ENCODE results near the gene ARPC1A.
A peak's percentile ranks its signal among the peaks of the same experiment; 100 is the strongest.
"Not testable (repeated sequence)": the region's sequence is repeated elsewhere in the genome, so short reads cannot be mapped to it uniquely, and the experiment has no call there.

The ARPC1A gene

DNA sequence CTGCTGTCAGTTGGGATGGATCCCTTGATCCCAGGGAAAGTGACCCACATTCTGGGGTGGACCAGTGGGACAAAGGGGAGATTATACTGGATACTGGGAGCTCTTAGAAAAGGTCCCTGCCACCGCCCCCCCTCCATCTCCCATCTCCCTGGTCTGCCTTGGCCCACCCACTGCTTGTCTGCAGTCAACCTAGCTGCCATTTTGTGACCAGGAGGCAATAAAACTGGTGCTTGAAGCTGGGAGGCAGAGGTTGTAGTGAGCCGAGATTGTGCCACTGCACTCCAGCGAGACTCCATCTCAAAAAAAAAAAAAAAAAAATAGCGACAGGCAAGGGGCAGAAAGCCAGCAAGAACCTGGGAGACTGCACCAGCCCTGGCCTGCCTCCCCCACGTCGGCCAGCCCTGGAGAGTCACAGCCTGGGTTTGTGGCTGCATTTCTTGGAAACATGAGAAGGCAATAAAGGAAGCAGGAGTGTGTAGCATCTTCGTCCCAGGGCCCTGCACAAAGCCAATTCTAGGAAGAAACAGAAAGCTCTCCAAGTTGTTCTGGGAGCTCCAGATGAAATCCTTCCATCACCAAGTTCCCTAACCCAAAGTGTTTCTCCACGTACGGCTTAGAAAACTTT, 44.2 kb downstream of the ARPC1A start:
- DNase-seq (ENCODE audit: low read depth, low spot score) = no peak

DNA sequence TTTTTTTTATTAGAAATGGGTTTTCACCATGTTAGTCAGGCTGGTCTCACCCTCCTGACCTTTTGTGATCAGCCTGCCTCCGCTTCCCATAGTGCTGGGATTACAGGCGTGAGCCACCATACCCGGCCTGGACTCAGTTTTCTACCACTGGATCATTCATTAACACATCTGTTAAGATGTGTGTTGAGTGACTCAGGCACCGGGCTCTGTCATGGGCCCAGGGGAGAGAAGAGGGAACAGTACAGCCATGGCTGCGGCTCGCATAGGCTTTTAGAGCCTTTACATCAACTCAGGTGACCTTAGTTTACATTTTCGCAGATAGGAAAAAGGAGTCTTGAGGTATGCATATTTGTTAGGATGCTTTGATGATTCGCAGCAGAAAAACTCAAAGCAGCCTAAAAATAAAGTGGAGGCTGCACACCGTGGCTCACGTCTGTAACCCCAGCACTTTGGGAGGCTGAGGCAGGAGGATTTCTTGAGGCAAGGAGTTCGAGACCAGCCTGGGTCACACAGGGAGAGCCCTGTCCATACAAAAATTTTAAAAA, 45.8 kb downstream of the ARPC1A start:
- no peak for DNase-seq (ENCODE audit: low read depth, low spot score)

DNA sequence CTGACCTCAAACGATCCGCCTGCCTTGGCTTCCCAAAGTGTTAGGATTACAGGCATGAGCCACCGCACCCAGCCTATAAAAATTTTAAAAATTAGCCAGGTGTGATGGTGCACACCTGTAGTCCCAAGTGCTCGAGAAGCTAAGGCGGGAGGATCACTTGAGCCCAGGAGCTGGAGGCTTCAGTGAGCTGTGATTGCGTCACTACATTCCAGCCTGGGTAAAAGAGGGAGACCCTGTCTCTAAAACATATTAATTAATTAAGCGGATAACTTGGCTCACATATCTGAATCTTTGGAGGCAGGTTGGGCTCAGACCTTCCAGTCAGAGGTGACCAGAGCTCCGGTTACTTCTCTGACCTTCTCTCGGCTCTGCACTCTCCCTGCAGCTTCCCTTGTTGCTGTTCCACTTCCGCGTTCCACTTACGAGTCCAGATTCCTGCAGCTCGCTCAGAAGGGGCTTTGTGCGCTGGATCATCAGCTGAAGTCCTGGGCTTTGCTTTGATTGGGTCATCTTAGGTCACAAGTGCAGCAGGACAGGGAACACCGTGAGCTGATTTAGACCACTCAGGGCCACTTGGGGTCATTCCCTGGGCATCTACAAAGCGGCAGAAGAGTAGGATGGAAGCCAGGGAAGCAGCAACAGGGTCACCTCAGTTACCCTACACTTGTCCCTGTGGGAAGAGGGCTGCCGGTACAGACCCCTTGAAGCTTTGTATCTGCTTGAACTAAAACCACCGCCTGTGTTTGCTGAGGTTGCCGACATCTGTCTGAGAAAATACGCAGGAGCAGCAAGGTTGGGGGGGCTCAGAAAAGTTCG, 46.8 kb downstream of the ARPC1A start:
- no peak for DNase-seq (ENCODE audit: low read depth, low spot score)

DNA sequence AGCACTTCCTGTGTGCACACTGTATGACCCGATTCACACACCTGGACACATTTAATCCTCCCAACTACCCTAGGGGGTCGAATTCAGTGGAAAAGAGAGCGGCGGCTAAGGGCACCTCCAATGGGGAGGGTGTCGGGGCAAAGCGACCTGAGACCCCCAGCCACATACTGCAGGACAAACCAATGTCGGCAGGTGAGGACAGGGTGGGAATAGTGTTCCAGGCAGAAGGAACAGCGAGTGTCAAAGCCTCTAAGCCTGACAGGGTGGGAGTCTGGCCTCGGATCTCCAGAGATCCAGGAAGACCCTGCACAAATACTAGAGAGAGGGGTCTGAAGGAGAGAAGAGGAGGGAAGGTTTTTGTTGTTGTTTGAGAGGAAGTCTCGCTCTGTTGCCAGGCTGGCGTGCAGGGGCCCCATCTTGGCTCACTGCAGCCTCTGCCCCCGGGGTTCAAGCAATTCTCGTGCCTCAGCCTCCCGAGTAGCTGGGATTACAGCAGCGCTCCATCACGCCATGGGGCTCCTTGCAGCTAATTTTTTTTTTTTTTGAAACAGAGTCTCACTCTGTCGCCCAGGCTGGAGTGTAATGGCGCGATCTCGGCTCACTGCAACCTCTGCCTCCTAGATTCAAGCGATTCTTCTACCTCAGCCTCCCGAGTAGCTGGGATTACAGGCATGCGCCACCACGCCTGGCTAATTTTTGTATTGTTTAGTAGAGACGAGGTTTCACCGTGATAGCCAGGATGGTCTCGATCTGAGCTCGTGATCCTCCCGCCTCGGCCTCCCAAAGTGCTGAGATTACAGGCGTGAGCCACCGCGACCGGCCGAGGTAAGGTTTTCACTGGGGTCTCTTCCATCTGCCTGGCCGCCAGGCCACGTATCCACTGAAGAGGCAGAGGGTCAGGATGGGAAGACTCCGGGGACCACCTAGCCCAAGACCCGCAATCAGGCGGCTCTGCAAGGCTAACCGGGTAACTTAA, 47.7 kb downstream of the ARPC1A start:
- DNase-seq (ENCODE audit: low read depth, low spot score) = no peak

DNA sequence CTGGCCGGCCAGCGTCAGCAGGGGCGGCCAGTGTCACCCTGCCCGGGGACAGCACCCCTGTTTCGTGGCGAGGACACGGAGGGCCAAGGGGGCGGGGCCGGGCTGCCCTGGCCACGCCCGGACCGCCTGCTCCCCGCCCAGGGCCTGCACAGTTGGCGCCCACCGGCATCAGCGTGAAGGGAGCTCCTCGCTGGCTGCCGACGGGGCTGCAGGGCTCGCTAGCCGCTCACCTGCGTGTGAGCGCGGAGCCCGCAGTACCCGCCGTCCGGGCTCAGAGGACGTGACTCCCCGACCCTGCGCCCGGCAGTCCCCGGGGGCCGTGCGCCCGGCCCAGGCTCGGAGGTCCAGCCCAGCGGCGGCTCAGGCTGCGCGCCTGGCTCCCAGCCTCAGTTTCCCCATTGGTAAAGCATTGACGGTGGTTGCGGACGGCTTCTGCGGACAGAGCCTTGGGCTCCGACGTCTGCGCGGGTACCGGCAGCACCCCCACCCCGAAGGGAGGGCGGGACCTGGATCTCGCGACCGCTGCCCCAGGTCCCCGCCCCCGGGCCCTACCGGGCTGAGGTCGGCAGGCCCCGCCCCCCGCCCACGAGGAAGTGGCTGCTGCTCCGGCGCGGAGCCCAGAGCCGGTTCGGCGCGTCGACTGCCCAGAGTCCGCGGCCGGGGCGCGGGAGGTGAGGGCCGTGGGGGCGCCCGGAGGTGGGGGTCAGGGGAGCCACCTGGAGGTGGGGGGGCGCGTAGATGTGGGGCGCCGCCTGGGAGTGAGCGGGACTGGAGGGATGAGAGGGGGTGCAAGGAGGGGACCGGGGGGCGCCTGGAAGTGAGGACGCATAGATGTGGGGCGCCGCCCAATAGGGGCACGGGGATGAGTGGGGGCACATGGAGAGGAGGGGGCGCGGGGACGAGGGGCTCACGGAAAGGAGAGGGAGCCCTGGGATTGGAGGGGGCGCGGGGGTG, 48.7 kb downstream of the ARPC1A start, which contains the start of gene ARPC1B:
TSS of gene ARPC1B (plus strand) at position 620 of the 954 bp plus-strand sequence. CDS start 10,985 bp downstream, outside the sequence.
- DNase-seq (ENCODE audit: low read depth, low spot score) = no peak

DNA sequence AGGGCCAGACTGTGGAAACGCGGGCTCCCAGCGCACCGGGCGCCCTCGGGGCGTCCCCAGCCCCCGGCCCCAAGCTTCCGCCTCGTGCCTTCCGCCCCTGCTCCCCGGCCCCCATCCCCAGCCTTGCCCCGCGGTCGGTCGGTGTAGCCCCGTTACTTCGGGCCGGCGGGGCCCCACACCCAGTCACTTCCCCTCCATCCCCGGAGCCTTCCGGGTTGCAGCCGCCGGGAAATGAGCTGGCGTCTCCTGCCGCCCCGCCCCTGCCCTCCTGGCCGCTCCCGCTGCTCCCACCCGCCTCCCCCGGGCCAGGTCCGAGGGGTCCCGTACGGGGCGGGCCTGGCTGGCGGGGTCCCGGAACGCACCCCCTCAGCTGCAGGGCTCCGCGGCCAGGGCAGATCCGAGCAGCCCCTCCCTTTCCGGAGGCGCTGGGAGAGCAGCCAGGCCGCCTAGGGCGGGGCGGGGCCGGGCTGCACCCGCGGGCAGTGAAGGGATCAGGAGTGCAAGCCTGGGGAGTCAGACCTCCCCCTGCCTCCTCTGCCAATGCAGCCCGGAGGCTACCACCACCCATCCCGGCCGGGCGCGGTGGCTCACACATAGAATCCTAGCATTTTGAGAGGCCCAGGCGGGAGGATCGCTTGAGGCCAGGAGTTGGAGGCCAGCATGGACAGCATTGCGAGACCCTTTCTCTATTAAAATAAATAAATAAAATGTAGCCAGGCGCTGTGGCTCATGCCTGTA, 49.5 kb downstream of the ARPC1A start:
- no peak for DNase-seq (ENCODE audit: low read depth, low spot score)

DNA sequence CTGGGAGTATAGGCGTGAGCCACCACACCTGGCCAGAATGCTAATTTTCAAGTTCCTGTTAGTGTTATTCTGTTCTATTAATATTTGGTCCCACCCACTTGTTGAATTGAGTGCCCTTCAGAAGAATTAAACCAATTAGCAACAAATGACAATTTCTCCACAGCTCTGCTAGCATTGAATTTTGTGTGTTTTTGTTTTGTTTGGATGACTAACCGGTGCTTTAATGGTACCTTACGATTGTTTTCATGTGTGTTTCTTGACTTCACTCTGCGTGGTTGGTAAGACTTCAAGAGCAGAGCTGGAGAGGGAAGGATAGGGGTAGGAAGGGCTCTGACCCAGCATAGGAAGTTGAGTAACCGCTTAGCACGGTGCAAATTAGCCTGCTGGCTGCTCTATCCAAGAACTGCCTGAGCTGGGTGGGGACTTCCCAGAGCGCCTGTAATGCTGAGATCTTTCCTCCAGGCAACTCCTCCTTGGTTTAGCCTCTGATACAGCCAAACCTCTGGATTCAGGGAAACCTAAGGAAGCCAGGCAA, 53.4 kb downstream of the ARPC1A start:
- peak; percentile 41 for DNase-seq (ENCODE audit: low read depth, low spot score)

DNA sequence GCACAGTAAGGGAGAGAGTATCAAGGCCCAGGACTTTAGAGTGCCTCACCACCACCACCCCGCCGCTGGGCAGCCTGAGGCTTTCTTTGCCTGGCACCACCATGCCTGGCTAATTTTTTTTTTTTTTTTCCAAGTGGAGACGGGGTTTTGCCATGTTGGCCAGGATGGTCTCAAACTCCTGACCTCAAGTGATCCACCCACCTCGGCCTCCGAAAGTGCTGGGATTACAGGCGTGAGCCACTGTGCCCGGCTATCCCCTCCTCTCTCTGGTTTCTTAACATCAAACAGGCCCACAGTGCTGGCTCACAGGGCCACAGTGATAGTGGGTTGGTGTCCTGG, 54.0 kb downstream of the ARPC1A start:
- not testable (repeated sequence) for DNase-seq (ENCODE audit: low read depth, low spot score)

DNA sequence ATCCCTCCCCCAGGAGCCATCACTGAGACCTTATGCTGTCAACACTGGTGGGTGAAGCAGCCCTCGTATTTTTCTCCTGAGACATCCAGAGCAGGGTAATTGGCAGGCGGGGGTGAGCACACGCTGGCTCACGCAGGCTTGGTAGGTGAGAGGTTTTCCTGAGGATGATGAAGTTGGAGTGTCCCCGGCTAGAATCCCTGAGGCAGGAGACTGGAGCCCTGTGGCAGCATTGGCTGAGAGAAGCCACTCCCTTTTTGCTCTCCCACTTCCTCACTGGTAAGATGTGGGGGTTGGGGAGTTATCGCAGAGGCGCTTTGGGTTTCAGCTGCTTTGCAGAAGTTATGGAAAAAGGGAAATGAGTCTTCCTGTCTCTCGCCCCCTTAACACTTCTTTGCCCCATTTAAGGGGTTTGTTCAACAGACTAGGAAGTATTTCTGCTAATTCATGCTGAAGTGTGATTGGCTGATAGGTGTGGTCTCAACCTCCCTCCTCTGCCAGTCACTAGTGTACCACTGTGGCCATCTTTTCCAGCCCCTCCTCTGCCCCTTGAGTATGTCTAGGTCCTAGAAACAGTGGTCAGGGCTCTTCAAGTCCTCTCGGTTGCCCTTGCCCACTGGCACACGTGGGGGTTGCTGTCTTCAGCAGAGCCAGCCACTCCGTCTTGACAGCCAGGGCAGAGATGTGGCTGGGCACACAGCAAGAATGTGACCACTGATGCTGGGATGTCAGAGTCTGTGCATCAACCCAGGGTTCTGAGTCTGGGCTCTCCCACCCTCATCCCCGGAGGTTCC, 54.5 kb downstream of the ARPC1A start:
- DNase-seq (ENCODE audit: low read depth, low spot score) = no peak

DNA sequence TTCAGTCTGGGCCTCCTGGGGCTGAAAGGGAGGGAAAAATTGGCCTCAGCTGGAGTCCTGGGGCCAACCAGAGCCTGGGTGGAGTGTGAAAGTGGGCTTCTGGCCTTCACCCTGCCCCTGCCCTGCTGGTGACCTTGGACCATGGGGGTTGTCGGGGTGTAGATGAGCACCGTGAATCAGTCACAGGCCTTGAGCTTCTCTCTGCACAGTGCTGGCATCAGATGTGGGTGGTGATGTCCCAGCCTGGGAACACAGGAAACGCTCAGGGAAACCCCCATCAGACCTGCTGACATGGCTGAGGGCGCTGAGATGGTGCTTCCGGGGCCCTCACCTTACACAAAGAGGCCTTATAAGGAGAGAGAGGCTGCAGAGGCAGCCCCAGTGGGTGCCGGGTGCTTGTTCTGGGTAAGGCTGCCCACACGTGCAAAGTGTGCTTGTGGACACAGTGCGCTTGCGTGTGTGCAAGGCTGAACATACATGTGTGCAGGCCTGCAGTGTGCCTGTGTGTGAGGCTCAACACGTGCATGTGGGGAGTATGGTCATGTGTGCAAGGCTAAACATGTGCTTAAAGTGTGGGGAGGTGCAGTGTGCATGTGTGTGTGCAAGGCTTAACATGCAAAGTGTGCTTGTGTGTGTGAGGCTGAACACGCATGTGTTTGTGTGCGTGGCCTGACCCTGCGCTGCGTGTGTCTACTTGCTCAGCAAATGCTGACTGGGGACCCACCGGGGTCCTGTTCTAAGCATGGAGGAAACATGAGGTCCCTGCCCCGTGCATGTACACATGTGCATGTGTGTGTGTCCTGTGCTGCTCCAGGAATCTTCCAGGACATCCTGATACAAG, 55.3 kb downstream of the ARPC1A start:
- no peak for DNase-seq (ENCODE audit: low read depth, low spot score)

DNA sequence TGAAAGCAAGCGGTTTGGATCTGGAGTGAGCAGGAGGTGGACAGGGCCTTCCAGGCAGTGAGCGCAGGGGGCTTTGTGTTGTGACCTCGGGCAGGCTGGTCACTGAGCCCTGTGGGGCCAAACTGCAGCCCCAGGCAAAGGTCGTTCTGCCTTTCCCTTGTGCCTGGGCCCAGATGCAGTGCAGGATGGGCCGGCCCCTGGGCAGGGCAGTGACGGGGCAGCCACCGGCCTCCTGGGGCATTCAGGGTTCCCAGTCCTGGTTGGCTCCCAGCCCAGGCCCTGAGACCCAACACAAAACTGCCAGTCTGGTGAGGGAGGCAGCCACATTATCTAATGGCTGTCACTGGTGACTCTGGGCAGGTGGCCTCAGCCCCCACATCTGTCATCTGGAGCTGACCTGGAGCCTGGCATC, 56.0 kb downstream of the ARPC1A start:
- DNase-seq (ENCODE audit: low read depth, low spot score) = no peak

DNA sequence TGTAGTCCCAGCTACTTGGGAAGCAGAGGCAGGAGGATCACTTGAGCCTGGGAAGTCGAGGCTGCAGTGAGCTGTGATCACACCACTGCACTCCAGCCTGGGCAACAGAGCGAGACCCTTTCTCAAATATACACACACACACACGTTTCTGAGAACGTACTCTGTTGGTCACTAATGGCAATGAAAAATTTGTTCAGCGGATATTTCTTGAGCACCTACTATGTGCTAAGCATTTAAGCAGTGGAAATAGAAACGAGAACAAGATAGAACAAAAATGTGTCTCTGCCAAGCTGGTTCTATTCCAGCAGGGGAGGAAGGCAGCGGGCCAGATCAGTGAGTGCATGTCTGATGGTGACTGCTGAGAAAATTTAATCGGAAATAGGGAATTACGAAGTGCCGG, 57.5 kb downstream of the ARPC1A start:
- no peak for DNase-seq (ENCODE audit: low read depth, low spot score)

DNA sequence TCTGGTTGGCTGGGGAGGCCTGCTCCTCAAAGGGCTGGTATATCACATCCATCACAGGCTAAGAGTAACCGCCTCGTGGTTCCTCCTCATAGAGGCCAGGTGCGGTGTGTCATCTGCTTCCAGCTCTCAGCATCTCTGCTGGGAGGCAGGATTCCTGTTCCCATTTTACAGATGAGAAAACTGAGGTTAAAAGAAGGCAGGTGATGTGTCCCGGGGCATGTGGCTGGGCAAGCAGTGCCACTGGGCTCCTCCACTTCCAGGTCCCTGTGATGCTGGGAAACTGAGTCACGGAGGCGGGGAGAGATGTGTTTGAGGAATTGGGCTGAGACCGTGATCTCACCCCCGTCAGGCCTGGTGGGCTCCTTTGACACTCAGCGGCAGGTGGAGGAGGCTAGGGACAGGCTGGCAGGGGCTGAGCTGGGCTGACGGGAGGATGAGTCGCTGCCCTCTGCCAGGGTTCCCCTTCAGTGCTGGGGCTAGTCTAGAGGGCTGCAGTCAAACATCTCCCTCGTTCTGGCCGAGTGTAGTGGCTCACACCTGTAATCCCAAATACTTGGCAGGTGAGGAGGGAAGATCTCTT, 58.2 kb downstream of the ARPC1A start:
- no peak for DNase-seq (ENCODE audit: low read depth, low spot score)

DNA sequence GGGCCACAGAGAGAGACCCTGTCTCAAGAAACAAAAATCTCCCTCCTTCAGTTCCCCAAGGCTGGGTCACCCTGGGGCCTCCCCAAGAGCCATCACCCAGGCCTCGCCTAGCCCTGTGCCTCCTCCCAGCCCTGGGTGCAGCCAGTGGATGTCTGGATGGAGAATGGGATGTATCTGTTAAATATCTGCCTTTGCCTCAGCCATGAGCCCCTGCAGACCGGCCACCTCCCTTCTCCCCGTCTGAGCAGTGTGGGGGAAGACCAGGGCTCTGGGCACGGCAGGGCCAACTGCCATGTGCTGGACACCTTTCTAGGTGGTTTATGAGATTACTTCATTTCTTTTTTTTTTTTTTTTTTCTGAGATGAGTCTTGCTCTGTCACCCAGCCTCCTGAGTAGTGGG, 58.8 kb downstream of the ARPC1A start:
- no peak for DNase-seq (ENCODE audit: low read depth, low spot score)

DNA sequence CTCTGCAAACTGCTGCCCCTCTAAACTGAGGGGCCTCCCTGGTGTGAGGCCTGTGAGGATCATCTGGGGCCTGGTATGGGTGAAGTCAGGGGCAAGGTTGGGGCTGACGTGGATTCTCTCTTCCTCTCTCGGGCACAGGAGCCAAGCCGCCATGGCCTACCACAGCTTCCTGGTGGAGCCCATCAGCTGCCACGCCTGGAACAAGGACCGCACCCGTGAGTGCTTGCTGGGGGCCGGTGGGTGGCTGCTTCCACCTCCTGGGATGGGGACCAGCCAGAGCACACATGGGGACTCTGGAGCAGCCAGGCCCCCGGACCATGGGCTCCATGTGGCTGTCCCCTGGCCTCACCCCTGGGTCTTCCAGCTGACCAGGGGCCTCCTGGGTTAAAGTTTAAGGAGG, 59.9 kb downstream of the ARPC1A start:
- DNase-seq (ENCODE audit: low read depth, low spot score) = no peak

DNA sequence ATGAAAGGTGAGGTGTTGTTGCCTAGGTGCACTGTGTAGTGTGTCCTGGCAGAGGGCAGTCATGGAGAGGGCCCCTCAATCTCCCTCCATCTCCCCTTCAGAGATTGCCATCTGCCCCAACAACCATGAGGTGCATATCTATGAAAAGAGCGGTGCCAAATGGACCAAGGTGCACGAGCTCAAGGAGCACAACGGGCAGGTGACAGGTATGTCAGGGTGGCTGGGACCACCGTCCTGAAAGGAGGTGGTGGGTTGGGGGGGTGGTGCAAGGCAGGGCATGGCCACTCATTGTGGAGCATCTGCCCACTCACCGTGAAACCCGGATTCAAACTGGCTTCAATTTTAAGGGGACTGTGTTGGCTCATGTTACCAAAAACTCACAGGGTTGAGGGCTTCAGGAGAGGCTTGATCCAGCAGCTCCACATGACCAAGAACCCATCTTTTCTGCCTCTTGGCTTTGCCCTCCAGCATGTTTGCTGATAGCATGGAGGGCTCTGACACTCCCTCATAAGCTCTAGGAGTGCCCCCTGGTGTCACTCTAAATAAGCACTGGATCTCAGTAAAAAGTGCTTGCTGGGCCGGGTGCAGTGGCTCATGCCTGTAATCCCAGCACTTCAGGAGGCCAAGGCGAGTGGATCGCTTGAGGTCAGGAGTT, 61.0 kb downstream of the ARPC1A start:
- DNase-seq (ENCODE audit: low read depth, low spot score) = no peak

DNA sequence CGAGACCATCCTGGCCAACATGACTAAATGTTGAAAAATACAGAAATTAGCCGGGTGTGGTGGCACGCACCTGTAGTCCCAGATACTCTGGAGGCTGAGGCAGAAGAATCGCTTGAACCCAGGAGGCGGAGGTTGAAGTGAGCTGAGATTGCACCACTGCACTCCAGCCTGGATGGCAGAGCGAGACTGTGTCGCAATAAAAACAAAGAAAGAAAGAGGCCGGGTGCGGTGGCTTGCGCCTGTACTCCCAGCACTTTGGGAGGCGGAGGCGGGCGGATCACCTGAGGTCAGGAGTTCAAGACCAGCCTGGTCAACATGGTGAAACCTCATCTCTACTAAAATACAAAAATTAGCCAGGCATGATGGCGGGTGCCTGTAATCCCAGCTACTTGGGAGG, 61.5 kb downstream of the ARPC1A start:
- DNase-seq (ENCODE audit: low read depth, low spot score) = not testable (repeated sequence)
